Mesodermal cell (in vitro differentiated cells): ENCODE measurements around the gene CCDC154.
"Not testable (repeated sequence)": the region's sequence is repeated elsewhere in the genome, so short reads cannot be mapped to it uniquely, and the experiment has no call there.

ENCODE experiments used
- H3K27ac ChIP-seq: 2 replicates; pipeline ENCODE4 v1.7.0; 2013; ENCODE audit warnings: mild to moderate bottlenecking, low read depth, low read length, moderate library complexity; ENCODE audit not compliant: severe bottlenecking
- H3K36me3 ChIP-seq: 2 replicates; pipeline ENCODE4 v1.7.1; 2013; ENCODE audit warnings: mild to moderate bottlenecking, low read length, moderate library complexity; ENCODE audit not compliant: control insufficient read depth, insufficient read depth
- H3K4me1 ChIP-seq: one replicate; pipeline ENCODE4 v1.7.1; 2013; ENCODE audit warnings: mild to moderate bottlenecking, low read length; ENCODE audit not compliant: insufficient read depth, control insufficient read depth, poor library complexity, severe bottlenecking
- H3K4me3 ChIP-seq: 2 replicates; pipeline ENCODE4 v1.7.0; 2013; ENCODE audit warnings: low read length, control low read depth, mild to moderate bottlenecking; ENCODE audit not compliant: insufficient read depth, poor library complexity, severe bottlenecking; ENCODE audit errors: extremely low read depth
- H3K9me3 ChIP-seq: 2 replicates; pipeline ENCODE4 v1.7.1; 2013; ENCODE audit warnings: mild to moderate bottlenecking, low read length, moderate library complexity; ENCODE audit not compliant: control insufficient read depth
- WGBS, 2 experiments: methylation state at CpG; one replicate each; pipeline ENCODE4 v1.1.5; 2013; ENCODE audit warnings: missing lambda C conversion rate in 2 of 2; ENCODE audit not compliant: insufficient coverage in 2 of 2; 5-methylcytosine and 5-hydroxymethylcytosine counted together

Gene CCDC154

DNA sequence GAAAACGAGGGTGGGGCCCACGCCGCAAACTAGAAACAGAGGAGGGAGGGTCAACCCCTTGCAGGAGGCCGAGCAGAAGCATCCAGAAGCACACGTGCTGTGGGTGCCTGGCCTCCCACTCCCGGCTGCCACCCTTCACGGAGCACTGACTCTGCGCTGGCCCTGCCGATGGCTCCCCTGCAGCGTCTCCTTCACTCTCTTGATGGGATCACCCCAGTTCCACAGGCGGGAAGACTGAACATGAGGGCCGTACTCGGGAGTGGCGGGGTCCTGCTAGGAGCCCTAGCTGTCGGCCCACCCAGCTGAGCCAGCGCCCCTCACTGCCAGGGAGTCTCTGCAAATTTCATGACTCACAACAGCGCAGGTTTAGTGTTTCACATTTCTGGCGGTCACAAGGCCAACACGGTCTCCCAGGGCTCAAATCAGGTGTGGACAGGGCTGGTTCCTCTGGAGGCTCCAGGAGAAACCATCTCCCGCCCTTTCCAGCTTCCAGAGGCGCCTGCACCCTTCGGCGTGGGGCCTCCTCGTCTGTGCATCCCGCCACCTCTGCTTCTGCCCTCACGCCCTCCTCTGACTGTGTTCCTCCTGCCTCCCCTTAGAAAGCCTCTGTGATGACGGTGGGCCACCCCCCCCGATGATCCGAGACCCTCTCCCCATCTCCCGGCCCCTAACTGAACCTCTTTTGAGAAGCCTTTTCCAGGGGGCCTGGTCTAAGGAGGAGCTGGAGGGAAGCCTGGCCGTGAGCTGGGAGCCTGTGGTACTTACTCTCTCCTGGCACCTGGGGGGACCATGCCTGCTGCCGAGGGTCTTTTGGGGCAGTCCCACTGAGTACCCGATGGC is 42.4 kb upstream of the CCDC154 start:
- Histone ChIP-seq H3K4me3 (no peak overlapping the region), H3K36me3 (no peaks in the 10 kb centered on the region), H3K27ac (no peak overlapping the region), H3K9me3 (no peaks in the 10 kb centered on the region), H3K4me1 (no peaks in the 10 kb centered on the region)
- WGBS, 2 experiments = 86% methylated on average over 29 of the region's 33 CpGs

DNA sequence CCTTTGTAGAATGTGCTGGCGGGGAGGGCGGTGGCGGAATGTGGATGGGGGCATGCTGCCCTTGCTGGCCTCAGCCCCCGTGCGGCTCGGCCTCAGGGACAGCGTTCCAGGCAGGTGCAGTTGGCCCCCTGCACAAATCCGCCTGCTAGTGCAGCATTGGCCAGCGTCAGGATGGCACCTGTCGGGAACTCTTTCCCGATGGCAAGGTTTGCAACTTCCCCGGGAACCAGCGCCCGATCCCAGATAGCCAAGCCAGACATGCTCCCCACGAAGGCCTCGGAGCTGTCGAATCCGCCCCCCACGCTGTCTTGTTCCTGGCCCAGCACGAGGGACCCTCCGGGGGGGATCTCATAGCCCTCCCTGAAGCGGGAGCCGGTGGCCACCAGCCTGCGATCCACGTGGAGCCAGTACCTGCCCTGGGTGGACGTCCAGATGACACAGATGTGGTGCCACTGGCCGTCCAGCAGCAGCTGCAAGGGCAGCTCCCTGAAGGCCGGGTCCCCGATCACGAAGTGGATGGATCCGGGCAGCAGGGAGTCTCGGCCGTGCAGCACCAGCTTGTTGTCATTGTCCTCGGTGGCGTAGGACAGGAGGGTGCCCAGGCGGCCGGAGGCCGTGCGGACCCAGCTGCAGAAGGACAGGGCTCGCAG is 41.6 kb upstream of the CCDC154 start:
- Histone ChIP-seq H3K9me3 (no peaks in the 10 kb centered on the region), H3K27ac (no peak overlapping the region), H3K4me3 (no peak overlapping the region), H3K36me3 (no peaks in the 10 kb centered on the region), H3K4me1 (no peaks in the 10 kb centered on the region)
- 91 to 95% methylated on average over 33 to 40 of the region's 40 CpGs for WGBS, 2 experiments

DNA sequence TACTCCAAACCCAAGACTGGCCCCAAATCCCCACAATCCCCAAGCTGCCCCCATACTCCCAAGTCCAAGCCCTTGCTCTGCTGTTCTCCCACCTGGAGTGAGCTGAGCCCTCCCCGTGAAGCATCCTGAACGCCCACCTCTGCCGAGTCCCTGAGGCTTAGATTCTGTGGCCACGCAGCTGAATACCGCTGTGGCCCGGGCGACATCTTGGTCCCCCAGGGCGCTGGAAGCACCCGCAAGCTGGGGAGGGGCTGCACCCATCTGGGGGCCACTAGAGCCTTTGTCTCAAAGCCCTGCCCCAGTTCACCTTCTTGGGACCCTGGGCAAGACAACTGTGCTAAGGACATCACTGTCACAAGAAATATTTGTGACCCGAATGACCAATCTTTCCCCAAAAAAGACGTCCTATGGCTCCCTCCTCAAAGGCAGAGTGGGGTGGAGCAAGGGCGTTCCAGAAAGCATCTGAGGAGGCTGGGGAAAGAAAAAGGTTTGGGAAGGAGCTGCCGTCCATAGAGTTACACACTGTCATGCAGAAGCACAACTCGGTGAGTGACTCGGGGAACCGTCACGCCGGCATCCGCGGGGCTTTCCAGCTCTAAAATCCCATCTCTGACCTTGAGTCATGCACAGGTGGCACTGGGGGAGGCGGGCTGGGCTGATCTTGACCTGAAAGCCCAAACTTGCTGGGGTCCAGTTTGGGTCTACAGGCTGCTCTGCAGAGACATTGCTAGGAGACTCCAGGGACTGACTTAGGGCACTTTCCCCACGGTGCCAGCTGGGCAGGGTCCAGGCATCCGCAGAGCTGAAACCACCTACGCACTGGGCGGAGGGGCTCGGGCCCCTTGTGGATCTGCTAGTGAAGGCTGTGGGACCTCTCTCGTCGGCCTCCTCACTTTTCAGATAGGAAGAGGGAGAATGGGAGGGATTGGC is 37.8 kb upstream of the CCDC154 start:
- H3K36me3 ChIP-seq = no peaks in the 10 kb centered on the region
- no peak overlapping the region for H3K27ac ChIP-seq
- 86 to 88% methylated on average over 23 to 26 of the region's 28 CpGs for WGBS, 2 experiments
- H3K9me3 ChIP-seq = peaks cover 7% of the 10 kb centered on the region
- no peaks in the 10 kb centered on the region for H3K4me1 ChIP-seq
- no peak overlapping the region for H3K4me3 ChIP-seq

DNA sequence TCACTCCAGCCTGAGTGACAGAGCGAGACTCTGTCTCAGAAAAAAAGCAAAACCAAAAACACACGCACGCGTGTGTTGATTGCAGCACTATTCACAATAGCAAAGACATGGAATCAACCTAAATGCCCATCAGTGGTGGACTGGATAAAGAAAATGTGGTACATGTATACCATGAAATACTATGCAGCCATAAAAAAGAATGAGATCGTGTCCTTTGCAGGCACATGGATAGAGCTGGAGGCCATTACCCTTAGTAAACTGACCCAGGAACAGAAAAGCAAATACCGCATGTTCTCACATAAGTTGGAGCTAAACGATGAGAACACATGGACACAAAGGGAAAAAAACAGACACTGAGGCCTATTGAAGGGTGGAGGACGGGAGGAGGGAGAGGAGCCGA is 34.6 kb upstream of the CCDC154 start:
- 91 to 95% methylated on average over 6 to 9 of the region's 9 CpGs for WGBS, 2 experiments
- H3K4me3 ChIP-seq = not testable (repeated sequence)

DNA sequence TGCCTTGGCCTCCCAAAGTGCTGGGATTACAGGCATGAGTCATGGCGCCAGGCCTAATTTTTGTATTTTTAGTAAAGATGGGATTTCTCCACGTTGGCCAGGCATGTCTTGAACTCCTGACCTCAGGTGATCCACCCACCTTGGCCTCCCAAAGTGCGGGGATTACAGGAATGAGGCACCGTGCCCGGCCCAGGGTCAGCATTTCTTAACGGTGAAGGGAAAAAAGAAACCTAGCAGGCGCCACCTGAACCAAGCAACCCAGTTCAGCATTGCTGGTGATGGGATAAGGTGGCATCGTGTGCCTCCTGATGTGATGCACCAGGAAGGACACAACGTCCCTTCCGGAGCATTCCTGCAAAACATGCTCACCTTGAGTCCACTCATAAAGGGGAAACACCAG is 32.7 kb upstream of the CCDC154 start:
- Histone ChIP-seq H3K36me3 (no peaks in the 10 kb centered on the region), H3K9me3 (peaks cover 7% of the 10 kb centered on the region), H3K4me1 (no peaks in the 10 kb centered on the region), H3K4me3 (no peak overlapping the region), H3K27ac (no peak overlapping the region)
- WGBS, 2 experiments = 93 to 97% methylated on average over 10 of the region's 10 CpGs

More for the DNA sequence above, 34.6 kb upstream of the CCDC154 start:
- not testable (repeated sequence) for H3K36me3 ChIP-seq, H3K9me3 ChIP-seq, H3K4me1 ChIP-seq, H3K27ac ChIP-seq

DNA sequence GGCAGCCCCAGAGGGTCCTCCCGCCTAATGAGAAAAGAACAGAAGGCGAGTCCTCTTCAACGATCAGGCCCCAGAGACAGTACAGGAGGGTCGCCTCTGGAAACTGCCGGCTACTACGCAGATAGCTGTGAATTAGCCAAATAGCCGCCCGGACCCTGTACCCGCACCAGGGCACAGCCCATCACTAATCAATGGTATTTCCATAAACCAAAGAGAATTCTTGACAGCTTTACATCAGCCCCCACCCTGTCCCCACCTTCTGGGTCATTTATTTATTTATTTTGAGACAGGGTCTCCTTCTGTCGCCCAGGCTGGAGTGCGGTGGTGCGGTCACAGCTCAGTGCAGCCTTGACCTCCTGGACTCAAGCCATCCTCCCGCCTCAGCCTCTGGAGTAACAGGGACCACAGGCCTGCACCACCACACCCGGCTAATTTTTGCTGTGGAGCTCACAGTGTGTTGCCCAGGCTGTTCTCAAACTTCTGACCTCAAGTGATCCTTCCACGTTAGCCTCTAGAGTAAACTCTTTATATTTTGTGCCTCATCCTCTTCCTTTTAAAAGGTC is 31.3 kb upstream of the CCDC154 start:
- H3K9me3 ChIP-seq = peaks cover 7% of the 10 kb centered on the region
- peak overlapping the region; percentile 66 for H3K4me3 ChIP-seq
- peak overlapping the region; percentile 81 for H3K27ac ChIP-seq
- peaks cover 5% of the 10 kb centered on the region for H3K36me3 ChIP-seq
- H3K4me1 ChIP-seq = peaks cover 12% of the 10 kb centered on the region
- 76 to 82% methylated on average over 15 of the region's 15 CpGs for WGBS, 2 experiments

DNA sequence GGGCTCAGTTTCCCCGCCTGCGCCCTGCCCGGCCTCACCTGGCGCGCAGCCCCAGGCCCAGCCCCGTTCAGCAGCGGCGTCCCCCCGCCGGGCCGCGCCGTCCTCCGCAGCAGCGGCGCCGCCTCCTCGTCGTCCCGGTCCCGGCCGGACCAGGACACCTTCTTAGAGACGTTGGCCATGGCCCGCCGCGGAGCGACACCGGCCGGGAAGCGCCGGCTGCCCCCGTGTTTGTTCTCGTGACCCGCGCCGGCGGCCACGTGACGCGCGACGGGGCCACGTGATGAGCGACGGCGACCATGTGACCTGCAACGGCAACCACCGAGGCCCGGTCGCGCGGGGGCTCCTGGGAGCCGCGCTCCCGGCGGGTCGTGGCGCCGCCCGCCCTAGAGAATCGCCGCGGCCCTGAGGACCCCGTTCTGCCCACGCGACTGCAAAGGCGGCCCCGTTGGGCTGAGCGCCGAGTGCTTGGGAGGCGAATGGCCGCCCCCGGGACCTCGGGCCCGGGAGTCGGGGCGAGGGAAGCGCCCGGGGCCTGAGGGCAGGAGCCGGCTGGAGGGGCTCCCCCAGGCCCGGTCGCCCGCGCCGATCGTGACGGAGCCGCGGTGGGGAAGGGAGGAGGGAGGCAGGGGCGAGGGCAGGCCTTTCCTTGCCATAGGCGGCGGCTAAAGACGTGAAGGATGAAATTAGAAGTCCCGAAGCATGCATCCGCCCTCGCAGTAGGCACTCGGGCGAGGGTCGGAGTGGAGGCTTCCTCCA is 30.6 kb upstream of the CCDC154 start, which contains the start of gene CLCN7:
Gene CLCN7, minus strand, starts transcription at position 233 of the 756 bp plus-strand sequence. Its CDS starts 54 bp downstream, at position 179.
- 3% methylated on average over 77 to 79 of the region's 99 CpGs for WGBS, 2 experiments
- Histone ChIP-seq H3K4me1 (peaks cover 18% of the 10 kb centered on the region), H3K36me3 (peaks cover 5% of the 10 kb centered on the region), H3K27ac (peak within 1 kb of the TSS; percentile 81), H3K9me3 (peaks cover 7% of the 10 kb centered on the region), H3K4me3 (peak within 1 kb of the TSS; percentile 66)

DNA sequence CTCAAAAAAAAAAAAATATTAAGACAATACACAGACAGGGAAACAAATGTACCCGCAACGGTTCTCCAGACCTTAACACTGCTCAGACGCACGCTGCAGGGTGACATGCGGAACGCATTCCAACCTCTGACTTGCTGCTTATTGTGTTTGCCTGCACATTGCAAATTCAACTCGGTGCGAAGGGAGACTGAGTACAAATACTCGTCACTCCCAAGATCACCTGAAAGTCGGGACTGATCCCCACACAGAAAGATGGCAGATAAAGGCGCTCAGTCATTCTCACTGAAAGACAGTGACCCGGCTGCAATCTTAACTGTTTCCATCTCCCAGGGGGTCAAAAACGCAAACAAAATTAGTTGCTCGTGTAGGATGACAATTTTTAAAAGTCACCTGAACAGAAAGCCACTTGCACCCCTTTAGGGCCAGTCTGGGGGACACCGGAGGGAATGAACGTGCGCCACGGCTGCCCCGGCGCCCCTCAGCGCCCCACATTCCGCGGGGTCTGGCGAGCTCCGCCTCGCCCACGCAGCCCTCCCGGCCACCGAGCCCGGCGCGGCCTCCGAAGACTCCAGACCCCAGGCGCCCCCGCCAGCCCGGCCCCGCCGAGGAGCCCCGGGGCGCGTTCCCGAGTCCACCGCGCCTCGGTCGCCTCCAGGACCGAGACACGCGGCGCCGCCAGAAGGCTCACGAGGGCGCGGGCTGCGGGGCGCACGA is 29.9 kb upstream of the CCDC154 start:
- Histone ChIP-seq H3K27ac (peak overlapping the region; percentile 81), H3K36me3 (peaks cover 5% of the 10 kb centered on the region), H3K4me3 (peak overlapping the region; percentile 66), H3K4me1 (peaks cover 18% of the 10 kb centered on the region), H3K9me3 (peaks cover 7% of the 10 kb centered on the region)
- WGBS, 2 experiments = 13 to 15% methylated on average over 50 to 53 of the region's 57 CpGs

DNA sequence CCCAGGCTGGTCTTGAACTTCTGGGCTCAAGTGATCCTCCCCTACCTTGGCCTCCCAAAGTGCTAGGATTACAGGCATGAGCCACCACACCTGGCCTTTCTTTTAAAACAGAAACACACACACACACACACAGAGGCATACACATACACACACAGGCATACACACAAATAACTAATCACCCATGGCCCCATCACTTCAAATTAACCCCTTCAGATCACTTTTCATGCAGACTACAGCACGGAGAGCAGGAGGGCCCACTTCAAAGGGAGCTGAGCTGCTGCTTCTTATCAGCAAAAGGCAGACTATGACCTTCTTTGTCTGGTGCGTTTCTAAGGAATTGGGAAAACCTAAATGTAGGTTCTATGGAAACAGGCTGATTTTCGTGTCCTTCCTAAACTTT is 28.6 kb upstream of the CCDC154 start:
- H3K4me3 ChIP-seq = no peak overlapping the region
- 75 to 90% methylated on average over 1 to 2 of the region's 3 CpGs for WGBS, 2 experiments

More for the DNA sequence above, 28.6 kb upstream of the CCDC154 start:
- Histone ChIP-seq H3K36me3 (peaks cover 5% of the 10 kb centered on the region), H3K9me3 (peaks cover 7% of the 10 kb centered on the region), H3K4me1 (peaks cover 18% of the 10 kb centered on the region), H3K27ac (no peak overlapping the region)
